WTC11 (cell line): ENCODE results near the gene FAM240A. TPM values are rescaled to one million over a fixed set of nuclear protein-coding genes. Genes with fewer than 3 reads are reported as not detected.

ENCODE experiments used
- ATAC-seq: fragments of 200-7000 bp; cut with Tn5 transposase; 2 replicates; pipeline ENCODE4 v1.10.0; 2021; ENCODE audit warnings: mild to moderate bottlenecking, moderate library complexity
- CTCF ChIA-PET: fragments of 300-600 bp; sonication (Branson Sonifier 250); formaldehyde crosslinking; loops from one replicate; lab custom pipeline; 2021; ENCODE audit warnings: antibody characterized with exemption; lab: Charles Lee
- POLR2A ChIA-PET: fragments of 350-600 bp; sonication (Branson Sonifier 250); formaldehyde crosslinking; loops from one replicate; lab custom pipeline; 2021; ENCODE audit warnings: antibody characterized with exemption; lab: Charles Lee
- DNase-seq: peaks from one replicate; pipeline ENCODE4 v3.0.0; 2021; ENCODE audit warnings: low spot score
- H3K27ac Mint-ChIP-seq: 2 replicates; pipeline ENCODE4 v1.8.0; 2021; ENCODE audit warnings: mixed read lengths
- H3K27me3 Mint-ChIP-seq: 2 replicates; pipeline ENCODE4 v1.8.0; 2021; ENCODE audit warnings: low read depth, mild to moderate bottlenecking, moderate library complexity, mixed read lengths
- H3K36me3 Mint-ChIP-seq: 2 replicates; pipeline ENCODE4 v1.8.0; 2021; ENCODE audit warnings: mixed read lengths
- H3K4me1 Mint-ChIP-seq: 2 replicates; pipeline ENCODE4 v1.8.0; 2022; ENCODE audit warnings: mixed read lengths
- H3K4me3 Mint-ChIP-seq: 2 replicates; pipeline ENCODE4 v1.8.0; 2021; ENCODE audit warnings: mild to moderate bottlenecking, moderate library complexity, mixed read lengths
- H3K9me3 Mint-ChIP-seq: 2 replicates; pipeline ENCODE4 v1.8.0; 2021; ENCODE audit warnings: mixed read lengths
- ATF2 ChIP-seq: sonication (generic); formaldehyde crosslinking; IDR thresholded peaks from 2 replicates; pipeline ENCODE4 v1.8.1; 2022; ENCODE audit warnings: low read depth, missing genetic modification reagents, borderline replicate concordance
- ATF3 ChIP-seq: sonication (generic); formaldehyde crosslinking; conservative IDR thresholded peaks from 2 replicates; pipeline ENCODE4 v1.8.1; 2022; ENCODE audit warnings: mild to moderate bottlenecking, missing genetic modification reagents
- CBFB ChIP-seq: sonication (generic); formaldehyde crosslinking; IDR thresholded peaks from 2 replicates; pipeline ENCODE4 v1.8.1; 2022; ENCODE audit warnings: mild to moderate bottlenecking, low read depth, missing genetic modification reagents
- ERG ChIP-seq: fragments of 250-450 bp; sonication (Bioruptor Pico); IDR thresholded peaks from 2 replicates; pipeline ENCODE4 v1.8.0; 2021; ENCODE audit warnings: mild to moderate bottlenecking
- ESRRA ChIP-seq: sonication (generic); formaldehyde crosslinking; IDR thresholded peaks from 2 replicates; pipeline ENCODE4 v1.8.1; 2022; ENCODE audit warnings: mild to moderate bottlenecking, missing genetic modification reagents, borderline replicate concordance
- IRF2 ChIP-seq: sonication (generic); formaldehyde crosslinking; IDR thresholded peaks from 2 replicates; pipeline ENCODE4 v1.8.0; 2022; ENCODE audit warnings: low read depth, missing genetic modification reagents, borderline replicate concordance
- MXD4 ChIP-seq: fragments of 250-450 bp; sonication (Bioruptor Pico); IDR thresholded peaks from 2 replicates; pipeline ENCODE4 v1.8.0; 2021; ENCODE audit warnings: mild to moderate bottlenecking, moderate library complexity, borderline replicate concordance
- NR3C1 ChIP-seq: sonication (generic); formaldehyde crosslinking; conservative IDR thresholded peaks from 2 replicates; pipeline ENCODE4 v1.8.1; 2023; ENCODE audit warnings: low read depth, mild to moderate bottlenecking, missing genetic modification reagents
- OVOL2 ChIP-seq: fragments of 250-450 bp; sonication (Bioruptor Pico); IDR thresholded peaks from 2 replicates; pipeline ENCODE4 v1.9.0; 2021; ENCODE audit warnings: mild to moderate bottlenecking, borderline replicate concordance
- PRRX2 ChIP-seq: fragments of 250-450 bp; sonication (Bioruptor Pico); IDR thresholded peaks from 2 replicates; pipeline ENCODE4 v1.8.0; 2021; ENCODE audit warnings: mild to moderate bottlenecking
- RORB ChIP-seq: fragments of 250-450 bp; sonication (Bioruptor Pico); IDR thresholded peaks from 2 replicates; pipeline ENCODE4 v1.9.0; 2021; ENCODE audit warnings: mild to moderate bottlenecking
- ZBTB43 ChIP-seq: sonication (generic); formaldehyde crosslinking; IDR thresholded peaks from 2 replicates; pipeline ENCODE4 v1.8.1; 2023; ENCODE audit warnings: mild to moderate bottlenecking, missing genetic modification reagents
- ZNF232 ChIP-seq: sonication (generic); formaldehyde crosslinking; IDR thresholded peaks from 2 replicates; pipeline ENCODE4 v1.8.0; 2022; ENCODE audit warnings: mild to moderate bottlenecking, missing genetic modification reagents
- ZNF317 ChIP-seq: sonication (generic); formaldehyde crosslinking; IDR thresholded peaks from 2 replicates; pipeline ENCODE4 v1.8.1; 2023; ENCODE audit warnings: low read depth, mild to moderate bottlenecking, moderate library complexity, missing genetic modification reagents, borderline replicate concordance
- total RNA-seq: library from RNA; stranded (reverse); gene quantifications from 3 replicates; pipeline ENCODE4 v1.2.3, GENCODE V29; 2021
- TF ChIP-seq, protein P1 (sequence below): sonication (generic); formaldehyde crosslinking; IDR thresholded peaks from 2 replicates; pipeline ENCODE4 v1.8.1; 2023; ENCODE audit warnings: mild to moderate bottlenecking, moderate library complexity, missing genetic modification reagents
- TF ChIP-seq, protein P2 (sequence below): fragments of 250-450 bp; sonication (Bioruptor Pico); IDR thresholded peaks from 2 replicates; pipeline ENCODE4 v1.9.0; 2021; ENCODE audit warnings: mild to moderate bottlenecking, borderline replicate concordance
- TF ChIP-seq, protein P3 (sequence below): sonication (generic); formaldehyde crosslinking; IDR thresholded peaks from 2 replicates; pipeline ENCODE4 v1.8.1; 2022; ENCODE audit warnings: mild to moderate bottlenecking, missing genetic modification reagents, moderate library complexity, borderline replicate concordance
- TF ChIP-seq, protein P4 (sequence below): sonication (generic); formaldehyde crosslinking; IDR thresholded peaks from 2 replicates; pipeline ENCODE4 v1.8.0; 2022; ENCODE audit warnings: mild to moderate bottlenecking, missing genetic modification reagents

FAM240A gene
- total RNA-seq, 1 experiment from 2014 or later = 0.13 TPM

DNA sequence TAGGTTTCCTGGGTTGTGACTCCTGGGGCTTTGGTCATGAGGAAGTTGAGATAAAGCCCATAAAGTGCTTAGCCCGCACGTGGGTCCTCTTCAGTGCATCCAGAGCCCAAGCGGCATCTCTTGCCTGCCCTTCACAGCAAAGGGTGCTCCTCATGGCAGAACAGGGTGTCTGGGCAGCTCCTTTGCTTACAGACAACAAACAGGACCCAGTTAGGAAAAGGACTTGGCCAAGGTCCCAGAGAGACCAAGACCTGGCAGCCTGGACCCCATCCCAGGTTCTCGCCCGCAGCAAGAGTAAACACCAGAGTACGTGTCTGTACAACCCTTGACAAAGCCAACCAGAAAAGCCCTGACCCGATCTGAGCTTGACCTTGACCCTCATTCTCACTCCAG lies 54.1 kb downstream of the FAM240A start:
- TF ChIP-seq IRF2 (CRISPR knock-in tag) (no peak), ESRRA (CRISPR knock-in tag) (no peak), ZBTB43 (CRISPR knock-in tag) (no peak), ERG (CRISPR knock-in tag) (no peak), OVOL2 (no peak), RORB (CRISPR knock-in tag) (no peak)
- TF ChIP-seq, protein P1, sequence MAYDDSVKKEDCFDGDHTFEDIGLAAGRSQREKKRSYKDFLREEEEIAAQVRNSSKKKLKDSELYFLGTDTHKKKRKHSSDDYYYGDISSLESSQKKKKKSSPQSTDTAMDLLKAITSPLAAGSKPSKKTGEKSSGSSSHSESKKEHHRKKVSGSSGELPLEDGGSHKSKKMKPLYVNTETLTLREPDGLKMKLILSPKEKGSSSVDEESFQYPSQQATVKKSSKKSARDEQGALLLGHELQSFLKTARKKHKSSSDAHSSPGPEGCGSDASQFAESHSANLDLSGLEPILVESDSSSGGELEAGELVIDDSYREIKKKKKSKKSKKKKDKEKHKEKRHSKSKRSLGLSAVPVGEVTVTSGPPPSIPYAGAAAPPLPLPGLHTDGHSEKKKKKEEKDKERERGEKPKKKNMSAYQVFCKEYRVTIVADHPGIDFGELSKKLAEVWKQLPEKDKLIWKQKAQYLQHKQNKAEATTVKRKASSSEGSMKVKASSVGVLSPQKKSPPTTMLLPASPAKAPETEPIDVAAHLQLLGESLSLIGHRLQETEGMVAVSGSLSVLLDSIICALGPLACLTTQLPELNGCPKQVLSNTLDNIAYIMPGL (CRISPR knock-in tag) = no peak
- TF ChIP-seq, protein P2, sequence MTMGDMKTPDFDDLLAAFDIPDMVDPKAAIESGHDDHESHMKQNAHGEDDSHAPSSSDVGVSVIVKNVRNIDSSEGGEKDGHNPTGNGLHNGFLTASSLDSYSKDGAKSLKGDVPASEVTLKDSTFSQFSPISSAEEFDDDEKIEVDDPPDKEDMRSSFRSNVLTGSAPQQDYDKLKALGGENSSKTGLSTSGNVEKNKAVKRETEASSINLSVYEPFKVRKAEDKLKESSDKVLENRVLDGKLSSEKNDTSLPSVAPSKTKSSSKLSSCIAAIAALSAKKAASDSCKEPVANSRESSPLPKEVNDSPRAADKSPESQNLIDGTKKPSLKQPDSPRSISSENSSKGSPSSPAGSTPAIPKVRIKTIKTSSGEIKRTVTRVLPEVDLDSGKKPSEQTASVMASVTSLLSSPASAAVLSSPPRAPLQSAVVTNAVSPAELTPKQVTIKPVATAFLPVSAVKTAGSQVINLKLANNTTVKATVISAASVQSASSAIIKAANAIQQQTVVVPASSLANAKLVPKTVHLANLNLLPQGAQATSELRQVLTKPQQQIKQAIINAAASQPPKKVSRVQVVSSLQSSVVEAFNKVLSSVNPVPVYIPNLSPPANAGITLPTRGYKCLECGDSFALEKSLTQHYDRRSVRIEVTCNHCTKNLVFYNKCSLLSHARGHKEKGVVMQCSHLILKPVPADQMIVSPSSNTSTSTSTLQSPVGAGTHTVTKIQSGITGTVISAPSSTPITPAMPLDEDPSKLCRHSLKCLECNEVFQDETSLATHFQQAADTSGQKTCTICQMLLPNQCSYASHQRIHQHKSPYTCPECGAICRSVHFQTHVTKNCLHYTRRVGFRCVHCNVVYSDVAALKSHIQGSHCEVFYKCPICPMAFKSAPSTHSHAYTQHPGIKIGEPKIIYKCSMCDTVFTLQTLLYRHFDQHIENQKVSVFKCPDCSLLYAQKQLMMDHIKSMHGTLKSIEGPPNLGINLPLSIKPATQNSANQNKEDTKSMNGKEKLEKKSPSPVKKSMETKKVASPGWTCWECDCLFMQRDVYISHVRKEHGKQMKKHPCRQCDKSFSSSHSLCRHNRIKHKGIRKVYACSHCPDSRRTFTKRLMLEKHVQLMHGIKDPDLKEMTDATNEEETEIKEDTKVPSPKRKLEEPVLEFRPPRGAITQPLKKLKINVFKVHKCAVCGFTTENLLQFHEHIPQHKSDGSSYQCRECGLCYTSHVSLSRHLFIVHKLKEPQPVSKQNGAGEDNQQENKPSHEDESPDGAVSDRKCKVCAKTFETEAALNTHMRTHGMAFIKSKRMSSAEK (CRISPR knock-in tag) = no peak
- Mint-ChIP-seq H3K27me3 (no peaks in the 10 kb centered on the region; the same call in 1 of the 2 replicates), H3K4me1 (peaks cover 26% of the 10 kb centered on the region), H3K27ac (no peak overlapping the region), H3K4me3 (no peak overlapping the region), H3K36me3 (no peaks in the 10 kb centered on the region; the same call in 1 of the 2 replicates), H3K9me3 (no peaks in the 10 kb centered on the region)
- ATAC-seq (no peak), DNase-seq (no peak)
- POLR2A ChIA-PET = no interaction called here
- CTCF ChIA-PET = no interaction called here

DNA sequence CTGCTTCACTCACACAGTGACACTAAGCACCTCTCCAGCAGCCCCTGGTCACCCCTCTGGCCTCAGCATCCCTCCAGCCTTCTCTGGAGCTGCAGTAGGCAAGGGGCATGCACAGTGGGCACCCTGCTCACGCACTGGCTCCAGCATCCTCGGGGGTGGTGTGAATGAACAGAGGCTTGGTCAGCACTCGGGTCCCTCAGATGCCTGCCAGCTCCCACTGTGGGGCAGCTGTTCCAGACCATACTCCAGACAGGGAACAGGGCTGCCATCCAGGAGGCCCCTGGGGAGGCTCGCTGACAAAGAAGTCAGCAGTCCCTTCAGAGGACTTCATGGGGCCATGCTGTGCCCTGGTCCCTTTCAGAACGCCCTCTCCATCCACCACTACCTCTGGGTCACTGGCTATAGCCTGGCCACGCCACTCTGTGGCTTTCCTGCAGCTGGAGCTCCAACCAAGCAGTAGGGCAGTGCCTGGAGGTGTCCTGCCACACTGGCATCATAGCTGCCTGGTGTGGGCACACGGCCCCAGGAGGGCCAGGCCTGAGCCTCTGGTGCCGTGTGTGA lies 54.8 kb downstream of the FAM240A start:
- Mint-ChIP-seq H3K4me3 (no peak overlapping the region), H3K4me1 (peaks cover 19% of the 10 kb centered on the region), H3K27ac (no peak overlapping the region), H3K9me3 (no peaks in the 10 kb centered on the region), H3K27me3 (no peaks in the 10 kb centered on the region; the same call in 1 of the 2 replicates), H3K36me3 (no peaks in the 10 kb centered on the region; the same call in 1 of the 2 replicates)
- POLR2A ChIA-PET = no interaction called here
- ATAC-seq = no peak
- CTCF ChIA-PET = interaction anchor here (0.6 kb wide), 1 partner anchor 17 kb away, joined by 3 read pairs; no protein-coding TSS in a partner anchor
- DNase-seq = peak; percentile 7
- TF ChIP-seq, protein P3, sequence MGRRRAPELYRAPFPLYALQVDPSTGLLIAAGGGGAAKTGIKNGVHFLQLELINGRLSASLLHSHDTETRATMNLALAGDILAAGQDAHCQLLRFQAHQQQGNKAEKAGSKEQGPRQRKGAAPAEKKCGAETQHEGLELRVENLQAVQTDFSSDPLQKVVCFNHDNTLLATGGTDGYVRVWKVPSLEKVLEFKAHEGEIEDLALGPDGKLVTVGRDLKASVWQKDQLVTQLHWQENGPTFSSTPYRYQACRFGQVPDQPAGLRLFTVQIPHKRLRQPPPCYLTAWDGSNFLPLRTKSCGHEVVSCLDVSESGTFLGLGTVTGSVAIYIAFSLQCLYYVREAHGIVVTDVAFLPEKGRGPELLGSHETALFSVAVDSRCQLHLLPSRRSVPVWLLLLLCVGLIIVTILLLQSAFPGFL (CRISPR knock-in tag) = no peak
- TF ChIP-seq, protein P4, sequence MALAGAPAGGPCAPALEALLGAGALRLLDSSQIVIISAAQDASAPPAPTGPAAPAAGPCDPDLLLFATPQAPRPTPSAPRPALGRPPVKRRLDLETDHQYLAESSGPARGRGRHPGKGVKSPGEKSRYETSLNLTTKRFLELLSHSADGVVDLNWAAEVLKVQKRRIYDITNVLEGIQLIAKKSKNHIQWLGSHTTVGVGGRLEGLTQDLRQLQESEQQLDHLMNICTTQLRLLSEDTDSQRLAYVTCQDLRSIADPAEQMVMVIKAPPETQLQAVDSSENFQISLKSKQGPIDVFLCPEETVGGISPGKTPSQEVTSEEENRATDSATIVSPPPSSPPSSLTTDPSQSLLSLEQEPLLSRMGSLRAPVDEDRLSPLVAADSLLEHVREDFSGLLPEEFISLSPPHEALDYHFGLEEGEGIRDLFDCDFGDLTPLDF = no peak
- TF ChIP-seq CBFB = no peak
- no peak for TF ChIP-seq NR3C1 (CRISPR knock-in tag)
- TF ChIP-seq ATF3 (CRISPR knock-in tag) = no peak
- no peak for TF ChIP-seq MXD4
- TF ChIP-seq ATF2 = no peak
- TF ChIP-seq ZNF232 (CRISPR knock-in tag) = no peak
- TF ChIP-seq PRRX2 (CRISPR knock-in tag) = no peak
- no peak for TF ChIP-seq ZNF317 (CRISPR knock-in tag)
